ENCODE results near the gene TRIM25. TPM values are rescaled to one million over a fixed set of nuclear protein-coding genes. Genes with fewer than 3 reads are reported as not detected.

TRIM25 gene
- total RNA-seq, 4 donors from 2014 or later = 36.2 to 73.6 (median 41.2) TPM

- TF ChIP-seq CTCF (IDR thresholded peaks at IDR 0.05; ENCODE audit: low read depth) = no peak
Measured at GRCh38 chr17:56919717-56920116, 5.9 kb upstream of the TRIM25 start.

- no peak for TF ChIP-seq CTCF (IDR thresholded peaks at IDR 0.05; ENCODE audit: low read depth)
Measured at GRCh38 chr17:56918916-56919315, 5.1 kb upstream of the TRIM25 start.

- TF ChIP-seq CTCF (IDR thresholded peaks at IDR 0.05; ENCODE audit: low read depth) = no peak
Measured at GRCh38 chr17:56917559-56918296, 3.9 kb upstream of the TRIM25 start.

GRCh38 chr17:56914581-56915273 lies 878 bp upstream of the TRIM25 start:
- TF ChIP-seq CTCF (IDR thresholded peaks at IDR 0.05; ENCODE audit: low read depth) = no peak

GRCh38 chr17:56913353-56913866 lies 439 bp downstream of the TRIM25 start:
- TF ChIP-seq CTCF (IDR thresholded peaks at IDR 0.05; ENCODE audit: low read depth) = no peak

GRCh38 chr17:56913000-56913311 lies 893 bp downstream of the TRIM25 start:
- no peak for TF ChIP-seq CTCF (IDR thresholded peaks at IDR 0.05; ENCODE audit: low read depth)
